Breast epithelium (tissue), 4 donors: ENCODE measurements around the gene TRIM8. TPM values are rescaled to one million over a fixed set of nuclear protein-coding genes. Genes with fewer than 3 reads are reported as not detected.
A peak's percentile ranks its signal among the peaks of the same experiment; 100 is the strongest.

Source experiments
- DNase-seq, 2 donors: peaks; one replicate each; pipeline ENCODE4 v3.0.0-alpha.2; 2019; ENCODE audit warnings: low spot score in 2 of 2
- H3K27ac ChIP-seq, 2 donors: fragments of 200-600 bp; sonication (generic) in 1 of 2; one replicate each; pipeline ENCODE4 v1.5.1; 2016 to 2019; ENCODE audit warnings: mild to moderate bottlenecking in 1 of 2
- H3K27me3 ChIP-seq, 2 donors: fragments of 200-600 bp; sonication (generic) in 1 of 2; one replicate each; pipeline versions ENCODE4 v1.5.1 to v1.6.0; 2017 to 2019; ENCODE audit warnings: control low read depth in 1 of 2, mild to moderate bottlenecking in 1 of 2
- H3K36me3 ChIP-seq: fragments of 200-600 bp; one replicate; pipeline ENCODE4 v1.5.1; 2019
- H3K4me1 ChIP-seq, 2 donors: fragments of 200-600 bp; sonication (generic); one replicate each; pipeline ENCODE4 v1.5.1; 2016 to 2019; ENCODE audit warnings: control low read depth in 1 of 2
- H3K4me3 ChIP-seq, 3 donors: fragments of 200-600 bp; sonication (generic); 1 replicate in 2 of 3; 2 replicates in 1 of 3; pipeline ENCODE4 v1.5.1; 2016 to 2019; ENCODE audit warnings: mild to moderate bottlenecking in 3 of 3, moderate library complexity in 2 of 3
- H3K9me3 ChIP-seq, 2 donors: fragments of 200-600 bp; sonication (generic) in 1 of 2; one replicate each; pipeline ENCODE4 v1.5.1; 2016 to 2019; ENCODE audit warnings: control low read depth in 1 of 2
- CTCF ChIP-seq, 3 donors: fragments of 450-650 bp; IDR thresholded peaks; one replicate each; pipeline ENCODE4 v1.5.1; 2016 to 2017; ENCODE audit warnings: antibody characterized with exemption in 3 of 3, mild to moderate bottlenecking in 3 of 3, moderate library complexity in 3 of 3
- POLR2A ChIP-seq: fragments of 450-650 bp; IDR thresholded peaks from one replicate; pipeline ENCODE4 v1.6.1; 2016; ENCODE audit warnings: antibody characterized with exemption, mild to moderate bottlenecking, moderate library complexity
- POLR2AphosphoS5 ChIP-seq, 3 donors: sonication (generic); formaldehyde crosslinking; IDR thresholded peaks; one replicate each; pipeline ENCODE4 v1.6.1; 2017; ENCODE audit warnings: antibody characterized with exemption in 3 of 3
- intact Hi-C: fragments of 100-400 bp; cut with DNase I; formaldehyde crosslinking; loops from one replicate; pipeline ENCODE4 v1.15.1; 2023; ENCODE audit warnings: low total_unique reads
- total RNA-seq, 3 donors: library from RNA; depleted of rRNA; stranded (reverse); fragments of >200 nt; gene quantifications; one replicate each; pipeline ENCODE4 v1.1.0, GENCODE V29; 2016

TRIM8 gene
- total RNA-seq, 3 donors from 2014 or later, result 74.6 to 128 (median 88.8) TPM

DNA sequence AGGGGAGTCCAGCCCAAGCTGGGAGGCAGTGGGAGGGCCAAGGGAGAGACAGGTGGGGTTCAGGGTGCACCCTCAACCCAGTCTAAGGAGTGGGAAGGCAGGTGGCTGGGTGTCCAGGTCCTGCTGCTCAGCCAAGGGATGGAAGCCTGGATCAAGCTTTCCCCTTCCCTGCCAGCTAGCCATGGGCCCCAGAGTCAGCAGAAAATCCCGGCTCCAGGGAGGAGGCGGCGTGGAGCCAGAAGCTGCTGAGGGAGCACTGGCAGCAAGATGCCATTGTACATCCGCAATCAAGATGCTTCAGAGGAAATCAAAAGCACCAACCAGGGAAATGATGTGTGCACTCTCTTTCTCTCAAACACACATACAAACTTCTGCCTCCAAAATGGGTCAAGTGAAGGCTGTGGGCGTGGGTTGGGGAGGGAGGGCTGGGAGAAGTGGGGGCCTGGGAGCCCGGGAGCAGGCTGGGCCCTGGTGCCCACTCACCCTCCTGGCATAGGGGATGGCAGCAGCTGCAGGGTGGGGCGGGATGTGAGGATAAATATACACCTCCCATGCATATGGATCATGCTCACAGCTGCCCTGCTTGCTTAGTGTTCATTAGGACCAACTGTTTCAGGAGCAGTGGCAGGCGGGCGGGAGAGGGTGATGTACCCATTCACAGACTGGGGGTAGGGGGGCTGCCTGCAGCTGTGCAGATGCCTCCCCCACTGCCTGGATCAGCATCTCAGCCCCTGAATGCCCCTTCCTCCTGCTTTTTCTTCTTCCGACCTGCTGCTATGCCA, 24.2 kb downstream of the TRIM8 start:
- intact Hi-C loops, result no loop called here
- H3K27me3 ChIP-seq, result no peaks in the 10 kb centered on the region

GRCh38 chr10:102669206-102670064, 25.2 kb downstream of the TRIM8 start:
- no peak overlapping the region for H3K4me3 ChIP-seq
- H3K27ac ChIP-seq, result no peak overlapping the region
- H3K4me1 ChIP-seq, result no peaks in the 10 kb centered on the region
- no peaks in the 10 kb centered on the region for H3K36me3 ChIP-seq
- intact Hi-C loops, result no loop called here
- no peaks in the 10 kb centered on the region for H3K9me3 ChIP-seq
- TF ChIP-seq CTCF (IDR thresholded peaks at IDR 0.05), result peak in 1 of 3 donors; percentile 17
- no peak for TF ChIP-seq POLR2AphosphoS5 (IDR thresholded peaks at IDR 0.05)
- DNase-seq, result no peak
- H3K27me3 ChIP-seq, result no peaks in the 10 kb centered on the region

More for the DNA sequence above, 24.2 kb downstream of the TRIM8 start:
- TF ChIP-seq POLR2AphosphoS5 (IDR thresholded peaks at IDR 0.05) (no peak), POLR2A (no peak)
- Histone ChIP-seq H3K4me1 (no peaks in the 10 kb centered on the region), H3K9me3 (no peaks in the 10 kb centered on the region), H3K27ac (no peak overlapping the region), H3K4me3 (no peak overlapping the region), H3K36me3 (no peaks in the 10 kb centered on the region)
- no peak for DNase-seq

- no peak for DNase-seq
- H3K4me1 ChIP-seq, result peaks cover 1 to 4% of the 10 kb centered on the region in 2 donors
- intact Hi-C loops, result no loop called here
- no peak overlapping the region for H3K27ac ChIP-seq
- H3K4me3 ChIP-seq, result no peak overlapping the region
- H3K36me3 ChIP-seq, result no peaks in the 10 kb centered on the region
- no peaks in the 10 kb centered on the region for H3K27me3 ChIP-seq
- H3K9me3 ChIP-seq, result no peaks in the 10 kb centered on the region
- TF ChIP-seq POLR2A (no peak), CTCF (IDR thresholded peaks at IDR 0.05) (no peak), POLR2AphosphoS5 (IDR thresholded peaks at IDR 0.05) (no peak)
Observed at GRCh38 chr10:102670065-102670670, 25.9 kb downstream of the TRIM8 start.

DNA sequence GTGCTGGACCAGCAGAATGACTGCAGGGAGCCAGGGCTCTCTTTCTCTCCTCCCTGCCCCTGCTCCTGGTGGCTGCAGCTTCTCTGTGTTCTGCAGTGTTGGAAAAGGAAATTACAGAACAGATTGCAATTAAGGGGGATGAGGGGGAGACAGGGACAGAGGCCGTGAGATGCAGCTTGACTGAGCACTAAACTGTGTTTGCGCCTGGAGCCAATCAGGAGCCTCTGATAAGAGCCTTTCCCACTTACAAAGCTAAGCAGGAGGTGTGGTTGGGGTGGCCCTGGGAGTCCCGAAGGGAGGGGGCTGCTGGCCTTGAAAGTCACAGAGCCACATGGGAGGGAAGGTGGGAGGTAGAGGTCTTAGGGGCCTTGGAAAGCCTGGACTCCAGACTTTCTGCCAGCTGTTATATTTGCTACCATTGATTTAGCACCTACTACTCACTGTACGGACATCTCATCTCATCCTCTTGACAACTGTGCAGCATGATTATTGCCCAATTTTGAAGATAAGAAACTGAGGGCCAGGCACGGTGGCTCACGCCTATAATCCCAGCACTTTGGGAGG, 26.7 kb downstream of the TRIM8 start:
- H3K4me3 ChIP-seq, result no peak overlapping the region
- H3K27ac ChIP-seq, result no peak overlapping the region
- H3K9me3 ChIP-seq, result no peaks in the 10 kb centered on the region
- no peaks in the 10 kb centered on the region for H3K36me3 ChIP-seq
- no peak for TF ChIP-seq CTCF (IDR thresholded peaks at IDR 0.05)
- no peak for TF ChIP-seq POLR2A
- TF ChIP-seq POLR2AphosphoS5 (IDR thresholded peaks at IDR 0.05), result no peak
- intact Hi-C loops, result no loop called here
- H3K4me1 ChIP-seq, result peaks cover 7 to 11% of the 10 kb centered on the region in 2 donors
- DNase-seq, result no peak
- H3K27me3 ChIP-seq, result no peaks in the 10 kb centered on the region

DNA sequence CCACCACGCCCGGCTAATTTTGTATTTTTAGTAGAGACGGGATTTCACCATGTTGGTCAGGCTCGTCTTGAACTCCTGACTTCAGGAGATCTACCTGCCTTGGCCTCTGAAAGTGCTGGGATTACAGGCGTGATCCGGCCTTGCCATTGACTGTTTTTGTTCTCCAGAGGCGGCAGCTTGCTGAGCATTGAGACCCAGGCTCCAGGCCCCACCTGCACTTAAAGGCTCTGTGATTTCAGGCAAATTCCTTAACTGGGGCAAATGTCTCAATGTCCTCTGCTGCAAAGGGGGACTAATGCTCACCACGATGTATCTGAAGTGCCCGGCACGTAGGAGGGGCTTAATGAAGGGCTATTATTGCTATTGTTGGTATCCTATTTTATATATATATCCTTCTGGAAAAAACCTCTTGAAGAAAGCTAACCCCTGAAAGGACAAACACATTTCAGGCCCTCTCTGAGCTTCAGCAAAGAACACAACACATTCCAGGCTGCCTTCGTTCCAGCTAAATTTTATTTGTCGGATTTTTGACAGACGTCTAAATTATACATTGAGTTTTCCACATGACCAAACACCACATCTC, 29.0 kb downstream of the TRIM8 start:
- intact Hi-C loops, result no loop called here
- H3K27me3 ChIP-seq, result no peaks in the 10 kb centered on the region
- no peaks in the 10 kb centered on the region for H3K36me3 ChIP-seq
- no peak for DNase-seq
- H3K9me3 ChIP-seq, result no peaks in the 10 kb centered on the region
- H3K4me1 ChIP-seq, result peaks cover 13 to 20% of the 10 kb centered on the region in 2 donors
- TF ChIP-seq POLR2A, result no peak
- TF ChIP-seq CTCF (IDR thresholded peaks at IDR 0.05), result no peak
- no peak for TF ChIP-seq POLR2AphosphoS5 (IDR thresholded peaks at IDR 0.05)
- peak overlapping the region; percentile 71 to 85 for H3K27ac ChIP-seq
- H3K4me3 ChIP-seq, result peak overlapping the region in 1 of 3 donors; percentile 30
